GM19035 (cell line): Measurements from ENCODE around the gene CDH1.
A peak's percentile ranks its signal among the peaks of the same experiment; 100 is the strongest.
"Not testable (repeated sequence)": the region's sequence is repeated elsewhere in the genome, so short reads cannot be mapped to it uniquely, and the experiment has no call there.

Experiments used
- ATAC-seq: cut with Tn5 transposase; IDR thresholded peaks from one replicate; pipeline ENCODE4 v1.9.1; 2021; ENCODE audit not compliant: unreplicated experiment

CDH1 gene

DNA sequence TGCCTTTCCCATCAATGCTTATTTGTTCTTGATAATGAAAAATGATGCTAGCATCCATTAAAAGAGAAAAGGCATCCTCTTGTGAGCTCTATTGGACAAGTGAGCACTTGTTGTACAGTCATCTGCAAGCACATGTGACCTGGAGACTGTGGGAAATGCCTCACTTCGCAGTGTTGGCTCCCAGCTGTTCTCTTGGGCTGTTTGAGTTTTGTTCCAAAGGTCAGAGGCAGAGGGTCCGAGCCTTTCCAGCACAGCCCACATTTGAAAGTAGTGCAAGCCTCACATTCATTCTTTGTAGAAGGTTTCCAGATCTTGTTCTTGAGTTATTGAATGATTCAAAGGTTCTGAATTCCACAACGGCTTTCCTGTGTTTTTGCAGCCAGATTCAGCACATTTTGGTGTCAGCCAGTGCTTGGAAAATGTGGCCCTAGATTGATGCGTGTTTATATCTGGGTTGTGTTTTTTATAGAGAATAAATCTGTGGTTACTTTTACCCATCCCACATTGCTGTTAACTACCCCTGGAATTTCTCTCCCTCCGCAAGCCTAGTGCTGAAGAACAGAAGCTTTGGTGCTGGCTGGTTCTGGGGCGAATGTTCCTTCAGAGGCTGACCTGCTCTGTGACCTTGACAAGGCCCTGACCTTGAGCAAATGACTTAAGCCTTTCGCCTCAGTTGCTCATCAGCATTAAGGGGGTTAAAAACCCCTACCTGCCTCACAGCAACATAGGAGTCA is 49.8 kb downstream of the CDH1 start:
- ATAC-seq = no peak

DNA sequence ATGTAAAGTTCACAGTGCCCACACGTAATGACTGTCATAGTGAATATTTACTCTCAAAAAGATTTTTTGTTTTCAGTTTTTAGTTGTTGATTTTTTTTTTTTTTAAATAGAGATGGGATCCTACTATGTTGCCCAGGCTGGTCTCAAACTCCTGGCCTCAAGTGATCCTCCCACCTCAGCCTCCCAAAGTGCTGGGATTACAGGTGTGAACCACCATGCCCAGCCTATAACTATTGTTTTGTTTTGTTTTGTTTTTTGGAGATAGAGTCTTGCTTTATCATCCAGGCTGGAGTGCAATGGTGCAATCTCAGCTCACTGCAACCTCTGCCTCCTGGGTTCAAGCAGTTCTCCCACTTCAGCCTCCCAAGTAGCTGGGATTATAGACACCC is 50.3 kb downstream of the CDH1 start:
- ATAC-seq = not testable (repeated sequence)

DNA sequence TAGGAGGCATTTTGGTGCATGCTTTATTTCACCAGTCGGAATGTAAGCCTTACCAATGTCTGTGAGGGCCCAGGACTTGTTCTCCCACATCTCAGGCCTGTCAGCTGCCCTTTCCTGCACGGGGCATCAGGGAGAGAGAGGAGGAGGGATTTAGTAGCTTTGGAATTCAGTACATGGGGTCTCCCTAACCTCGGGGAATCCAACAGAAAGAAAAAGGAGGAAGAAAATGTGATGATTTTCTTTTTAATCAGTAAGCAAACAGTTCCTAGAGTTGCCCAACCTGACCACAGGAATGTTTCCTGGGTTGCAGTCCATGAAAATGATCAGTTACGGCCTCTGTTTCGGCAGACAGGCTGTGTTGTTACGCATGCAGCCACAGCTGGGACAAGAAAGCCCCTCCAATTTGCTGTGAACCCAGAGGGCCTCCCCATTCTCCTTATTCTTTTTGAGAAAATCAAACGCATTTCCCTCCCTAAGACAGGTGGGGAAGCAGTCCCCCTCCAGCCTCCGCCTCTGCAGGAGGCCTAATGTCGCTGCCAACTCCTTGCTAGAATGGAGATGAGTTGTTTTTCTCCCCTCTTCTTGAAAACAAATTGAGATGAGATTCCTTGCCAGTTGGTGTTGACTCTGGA is 53.2 kb downstream of the CDH1 start:
- ATAC-seq = no peak

DNA sequence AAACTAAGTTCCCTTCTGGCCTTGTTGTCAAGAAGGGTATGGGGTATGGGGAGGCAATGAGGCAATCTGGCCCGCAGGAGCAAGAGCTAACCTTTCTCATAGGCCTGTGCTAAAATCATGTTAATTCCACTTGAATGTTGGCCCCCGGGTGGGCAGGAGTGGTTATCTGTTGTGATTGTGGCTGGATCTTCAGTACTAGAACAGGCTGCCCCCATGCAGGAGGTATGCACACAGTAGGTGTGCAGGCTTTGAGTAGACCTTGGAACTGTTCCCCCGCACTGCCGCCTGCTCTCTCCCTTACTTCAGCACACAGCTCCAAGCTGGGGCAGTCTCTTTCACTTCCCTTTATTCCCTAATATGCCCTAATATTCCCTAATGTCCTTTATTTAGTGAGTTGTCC is 53.9 kb downstream of the CDH1 start:
- no peak for ATAC-seq

DNA sequence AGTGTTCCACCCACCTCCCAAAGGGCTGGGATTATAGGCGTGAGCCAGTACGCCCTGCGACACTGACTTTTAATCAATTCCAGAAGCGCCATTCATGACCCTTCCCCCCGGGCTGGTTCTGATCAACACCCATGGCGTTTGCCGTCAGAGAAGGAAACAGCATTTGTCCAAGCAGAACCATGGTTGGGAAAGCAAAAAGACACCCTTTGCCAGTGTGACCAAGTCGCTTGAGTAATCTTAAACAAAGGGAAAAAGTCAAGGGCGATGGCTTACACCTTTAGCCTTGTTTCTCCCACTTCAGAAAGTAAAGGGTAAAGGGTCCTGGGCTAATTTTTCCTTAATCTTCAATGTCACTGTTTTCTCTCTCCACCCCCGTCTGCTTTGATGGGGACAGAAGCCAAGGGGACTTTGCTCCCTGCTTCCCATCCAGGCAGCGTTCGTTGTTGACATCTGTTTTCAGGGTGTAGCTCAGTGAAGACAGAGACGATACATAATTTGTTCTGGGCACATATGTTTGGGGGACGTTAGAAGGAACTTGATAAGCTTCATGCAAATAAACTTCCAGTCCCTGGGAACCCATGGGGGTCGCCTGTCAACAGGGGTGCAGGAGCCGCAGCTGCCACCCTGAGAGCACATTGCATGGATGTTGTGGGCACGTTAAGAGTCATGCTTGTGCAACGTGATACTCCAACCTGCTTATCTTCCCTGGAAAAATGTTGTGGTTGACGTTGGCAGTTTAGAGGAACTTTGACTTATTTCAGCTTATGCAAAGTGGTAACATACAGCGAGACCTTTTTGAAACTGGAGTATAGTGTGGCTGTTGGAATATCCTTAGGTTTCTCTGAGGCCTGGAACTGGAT is 55.6 kb downstream of the CDH1 start:
- no peak for ATAC-seq

DNA sequence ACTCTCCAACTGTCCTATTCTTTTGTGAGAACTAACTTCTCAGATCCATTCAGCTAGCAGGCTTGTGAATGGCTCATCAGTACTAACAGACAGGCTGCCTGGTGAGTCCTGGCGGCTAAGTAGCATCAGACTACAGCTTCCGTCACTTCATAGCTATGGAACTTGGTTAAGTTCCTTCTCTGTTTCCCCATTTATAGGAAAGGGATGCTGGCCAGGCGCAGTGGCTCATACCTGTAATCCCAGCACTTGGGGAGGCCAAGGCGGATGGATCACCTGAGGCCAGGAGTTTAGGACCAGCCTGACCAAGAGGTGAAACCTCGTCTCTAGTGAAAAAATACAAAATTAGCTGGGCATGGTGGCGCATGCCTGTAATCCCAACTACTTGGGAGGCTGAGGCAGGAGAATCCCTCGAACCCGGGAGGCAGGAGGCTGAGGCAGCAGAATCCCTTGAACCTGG is 56.3 kb downstream of the CDH1 start:
- ATAC-seq = no peak

DNA sequence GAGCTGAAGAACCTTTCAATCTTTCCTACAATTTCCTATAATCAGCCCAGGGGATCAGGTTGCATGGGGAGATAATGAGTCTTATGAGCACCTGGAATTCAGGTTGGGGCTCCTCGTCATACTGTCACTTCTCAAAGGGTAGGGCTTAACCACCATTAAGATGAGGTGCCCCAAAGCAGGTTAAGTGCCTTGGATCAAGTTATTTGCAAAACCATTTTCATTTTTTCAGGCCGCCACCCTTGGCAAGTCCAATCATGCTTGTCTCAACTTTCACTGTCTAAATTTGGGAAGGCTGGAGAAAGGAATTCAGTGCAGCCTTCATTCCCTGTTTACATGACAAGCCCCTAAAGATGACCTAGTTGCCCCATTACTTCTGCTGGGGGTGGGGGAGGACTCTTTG is 61.3 kb downstream of the CDH1 start:
- no peak for ATAC-seq

DNA sequence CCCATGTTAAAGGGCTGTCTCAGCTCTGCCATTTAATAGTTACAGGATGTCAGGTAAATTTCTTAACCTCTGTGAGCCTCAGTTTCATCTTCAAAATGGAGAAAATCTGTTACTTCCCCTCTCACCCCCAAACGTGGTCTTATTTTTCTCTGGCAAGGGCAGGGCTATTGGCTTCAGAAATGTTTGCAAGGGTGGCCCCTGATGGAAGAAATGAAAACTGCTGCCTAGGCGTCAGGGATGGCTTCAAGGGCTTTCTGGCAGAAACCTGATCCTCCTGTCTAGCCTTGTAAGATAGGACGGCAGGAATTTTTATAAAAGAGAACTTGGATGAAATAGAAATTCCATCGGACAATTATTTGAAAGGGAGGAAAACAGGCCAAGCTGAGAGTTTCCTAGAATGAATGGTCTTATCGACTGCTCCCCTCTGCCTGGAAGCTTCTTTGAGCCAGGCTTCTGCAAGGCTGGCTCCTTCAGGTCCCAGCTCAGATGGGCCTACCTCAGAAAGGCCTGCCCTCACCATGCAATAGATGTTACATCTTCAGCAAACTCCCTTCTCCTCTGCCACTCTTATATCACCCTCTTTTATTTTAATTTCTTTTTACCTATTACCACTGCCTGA is 63.3 kb downstream of the CDH1 start:
- ATAC-seq = peak; percentile 85

DNA sequence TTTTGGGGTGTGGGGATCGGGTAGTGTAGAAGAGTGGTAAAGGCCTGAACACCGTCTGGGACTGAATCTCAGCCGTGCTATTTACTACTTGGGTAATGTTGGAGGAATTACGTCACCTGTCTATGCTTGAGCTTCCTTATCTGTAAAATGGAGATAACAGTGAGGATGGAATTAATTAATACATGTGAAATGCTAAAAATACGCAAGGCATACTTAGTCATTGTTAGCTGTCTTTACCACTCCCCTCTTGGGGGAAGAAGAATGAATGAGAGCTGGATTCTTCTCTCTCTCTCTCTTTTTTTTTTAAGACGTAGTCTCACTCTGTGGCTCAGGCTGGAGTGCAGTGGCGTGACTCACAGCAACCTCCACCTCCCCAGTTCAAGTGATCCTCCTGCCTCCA is 65.1 kb downstream of the CDH1 start:
- ATAC-seq = no peak

DNA sequence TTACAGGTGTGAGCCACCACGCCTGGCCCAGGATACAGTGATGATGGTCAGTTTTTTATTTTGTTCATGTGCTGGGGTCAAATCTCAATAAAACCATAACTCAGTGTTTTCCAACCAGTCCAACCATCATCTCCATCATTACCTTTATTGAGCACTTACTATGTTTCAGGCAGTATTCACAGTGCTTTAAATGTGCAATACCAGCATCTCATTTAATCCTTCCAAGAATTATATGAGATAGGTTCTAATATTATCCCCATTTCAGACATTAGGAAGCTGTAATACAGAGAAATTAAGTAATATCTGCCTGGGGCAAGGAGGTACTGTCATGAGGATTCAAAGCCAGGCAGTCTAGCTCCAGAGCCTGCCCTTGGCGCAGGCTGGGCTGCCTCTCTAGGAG is 69.3 kb downstream of the CDH1 start:
- ATAC-seq = no peak

DNA sequence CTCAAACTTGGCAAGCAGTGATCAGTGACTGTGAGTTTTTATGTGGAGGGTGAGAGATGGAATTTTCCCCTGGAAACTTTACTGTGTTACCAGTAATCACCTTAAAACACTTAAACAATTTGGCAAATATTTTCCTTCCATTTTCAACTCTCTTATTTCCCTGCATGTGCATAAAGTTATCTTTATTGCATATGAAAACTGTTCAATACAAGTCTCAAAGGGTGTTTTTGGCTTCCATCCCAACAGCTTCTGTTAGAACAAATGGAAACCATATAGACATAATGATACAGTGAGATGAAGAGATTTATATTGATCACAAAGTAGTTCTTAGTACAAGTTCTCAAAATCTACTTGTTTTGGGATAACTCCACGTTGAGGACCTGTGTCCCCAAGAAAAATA is 69.9 kb downstream of the CDH1 start:
- no peak for ATAC-seq

DNA sequence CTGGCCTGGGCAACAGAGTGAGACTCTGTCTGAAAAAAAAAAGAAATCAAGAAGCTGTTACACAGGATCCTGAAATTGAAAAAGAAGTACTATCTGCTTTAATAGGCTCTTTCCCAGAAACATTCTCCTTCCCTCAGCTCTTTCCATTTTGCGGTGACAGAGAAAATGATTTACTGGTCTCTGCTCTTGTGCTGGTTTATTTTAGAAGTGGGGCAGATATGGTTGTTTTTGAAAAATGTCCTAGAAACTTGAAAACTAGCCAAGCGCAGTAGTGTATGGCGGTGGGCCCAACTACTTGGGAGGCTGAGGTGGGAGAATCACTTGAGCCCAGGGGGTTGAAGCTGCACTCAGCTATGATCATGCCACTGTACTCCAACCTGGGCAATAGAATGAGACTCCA is 77.4 kb downstream of the CDH1 start:
- ATAC-seq = no peak

DNA sequence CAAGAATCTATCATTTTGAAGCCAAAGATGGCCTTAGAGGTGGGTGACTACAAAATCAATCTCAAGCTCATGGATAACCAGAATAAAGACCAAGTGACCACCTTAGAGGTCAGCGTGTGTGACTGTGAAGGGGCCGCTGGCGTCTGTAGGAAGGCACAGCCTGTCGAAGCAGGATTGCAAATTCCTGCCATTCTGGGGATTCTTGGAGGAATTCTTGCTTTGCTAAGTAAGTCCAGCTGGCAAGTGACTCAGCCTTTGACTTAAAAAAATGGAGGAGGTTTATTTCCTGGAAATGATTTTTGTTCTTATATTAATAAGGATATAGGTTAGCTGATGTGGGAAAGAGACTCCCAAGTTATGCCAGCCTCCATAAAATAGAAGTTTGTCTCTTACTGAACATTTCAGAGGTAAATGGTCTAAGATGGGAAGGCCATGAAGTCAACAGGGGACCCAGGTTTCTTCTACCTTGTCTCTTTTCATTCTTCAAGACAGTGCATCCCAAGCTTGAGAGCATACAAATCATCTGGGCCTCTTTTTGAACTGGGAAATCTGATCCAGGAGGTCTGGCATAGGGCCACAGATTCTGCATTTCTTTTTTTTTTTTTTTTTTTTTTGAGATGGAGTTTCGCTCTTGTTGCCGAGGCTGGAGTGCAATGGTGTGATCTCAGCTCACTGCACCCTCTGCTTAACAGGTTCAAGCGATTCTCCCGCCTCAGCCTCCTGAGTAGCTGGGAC is 86.5 kb downstream of the CDH1 start:
- no peak for ATAC-seq

DNA sequence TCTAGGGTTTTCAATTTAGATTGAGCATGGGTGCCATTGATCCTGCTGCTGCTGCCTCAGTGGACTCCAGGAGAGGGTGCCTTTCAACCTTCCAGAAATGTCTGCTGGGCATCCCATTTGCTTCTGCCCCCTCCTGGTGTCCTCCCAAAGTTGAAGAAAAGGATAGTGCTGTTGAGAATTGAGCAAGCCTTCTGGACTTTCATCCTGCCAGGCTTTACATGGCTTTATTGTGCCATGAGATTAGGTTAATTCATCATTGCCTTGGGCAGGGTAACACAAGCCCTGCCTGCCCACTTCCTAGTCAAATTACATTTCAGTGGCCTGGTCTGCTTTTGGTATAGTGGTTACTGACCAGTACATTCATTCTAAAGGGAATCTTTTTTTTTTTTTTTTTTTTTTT is 88.3 kb downstream of the CDH1 start:
- ATAC-seq = no peak

DNA sequence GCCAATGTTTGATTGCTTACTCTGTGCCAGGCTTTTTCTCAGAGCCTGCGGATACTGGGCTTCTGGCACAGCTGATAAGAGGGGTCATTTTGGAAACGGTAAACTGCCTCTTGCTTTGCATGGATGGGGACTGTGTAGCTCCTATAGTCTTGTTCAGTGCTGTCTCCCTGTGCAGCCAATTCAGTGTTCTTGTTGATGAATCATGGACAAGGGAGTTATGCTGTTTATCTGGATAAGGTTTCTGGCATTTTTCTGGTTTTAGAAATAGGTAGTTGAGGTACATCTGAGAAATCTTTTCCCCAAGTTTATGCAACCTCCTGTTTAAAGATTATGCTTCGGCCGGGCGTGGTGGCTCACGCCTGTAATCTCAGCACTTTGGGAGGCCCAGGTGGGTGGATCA is 89.6 kb downstream of the CDH1 start:
- no peak for ATAC-seq

DNA sequence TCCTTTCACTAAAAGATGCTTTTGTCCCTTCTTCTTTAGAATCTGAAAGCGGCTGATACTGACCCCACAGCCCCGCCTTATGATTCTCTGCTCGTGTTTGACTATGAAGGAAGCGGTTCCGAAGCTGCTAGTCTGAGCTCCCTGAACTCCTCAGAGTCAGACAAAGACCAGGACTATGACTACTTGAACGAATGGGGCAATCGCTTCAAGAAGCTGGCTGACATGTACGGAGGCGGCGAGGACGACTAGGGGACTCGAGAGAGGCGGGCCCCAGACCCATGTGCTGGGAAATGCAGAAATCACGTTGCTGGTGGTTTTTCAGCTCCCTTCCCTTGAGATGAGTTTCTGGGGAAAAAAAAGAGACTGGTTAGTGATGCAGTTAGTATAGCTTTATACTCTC is 96.2 kb downstream of the CDH1 start:
- no peak for ATAC-seq

DNA sequence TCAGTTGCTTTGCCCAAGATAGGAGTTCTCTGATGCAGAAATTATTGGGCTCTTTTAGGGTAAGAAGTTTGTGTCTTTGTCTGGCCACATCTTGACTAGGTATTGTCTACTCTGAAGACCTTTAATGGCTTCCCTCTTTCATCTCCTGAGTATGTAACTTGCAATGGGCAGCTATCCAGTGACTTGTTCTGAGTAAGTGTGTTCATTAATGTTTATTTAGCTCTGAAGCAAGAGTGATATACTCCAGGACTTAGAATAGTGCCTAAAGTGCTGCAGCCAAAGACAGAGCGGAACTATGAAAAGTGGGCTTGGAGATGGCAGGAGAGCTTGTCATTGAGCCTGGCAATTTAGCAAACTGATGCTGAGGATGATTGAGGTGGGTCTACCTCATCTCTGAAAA is 97.5 kb downstream of the CDH1 start:
- ATAC-seq = no peak

DNA sequence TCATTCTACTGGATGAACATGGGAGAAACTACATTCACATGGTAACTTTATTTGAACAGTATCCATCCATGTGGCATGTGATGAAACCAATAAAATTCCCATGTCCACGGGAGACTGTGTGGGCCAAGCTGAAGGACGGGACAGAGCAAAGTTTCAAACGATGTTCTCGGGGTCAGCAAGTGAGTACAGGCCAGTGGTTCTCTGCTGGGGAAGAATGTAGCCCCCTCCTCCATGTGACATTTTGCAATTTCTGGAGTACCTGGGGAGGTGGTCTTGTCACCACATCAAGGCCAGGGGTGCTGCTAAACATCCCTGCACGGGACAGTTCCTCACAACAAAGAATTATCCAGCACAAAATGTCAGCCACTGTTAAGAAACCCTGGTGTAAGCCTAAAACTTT is 98.9 kb downstream of the CDH1 start:
- no peak for ATAC-seq

DNA sequence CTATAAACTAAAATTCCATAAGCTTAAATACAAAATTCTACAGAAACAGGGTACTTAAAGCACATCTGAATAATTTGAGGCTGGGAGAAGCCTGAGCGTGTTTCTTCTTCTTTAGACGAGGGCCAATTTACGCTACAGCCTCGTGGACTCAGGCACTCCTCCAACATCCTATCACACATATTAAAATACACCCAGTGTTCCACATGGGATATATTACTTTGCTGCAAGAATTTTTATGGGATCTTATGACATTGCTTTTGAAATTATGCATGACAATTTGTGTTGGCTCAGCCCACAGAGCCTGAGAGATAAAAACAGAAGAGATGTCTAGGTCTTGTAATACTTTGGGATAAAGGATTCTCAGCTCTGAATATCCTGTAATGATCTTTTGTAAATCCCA is 102.7 kb downstream of the CDH1 start:
- no peak for ATAC-seq

DNA sequence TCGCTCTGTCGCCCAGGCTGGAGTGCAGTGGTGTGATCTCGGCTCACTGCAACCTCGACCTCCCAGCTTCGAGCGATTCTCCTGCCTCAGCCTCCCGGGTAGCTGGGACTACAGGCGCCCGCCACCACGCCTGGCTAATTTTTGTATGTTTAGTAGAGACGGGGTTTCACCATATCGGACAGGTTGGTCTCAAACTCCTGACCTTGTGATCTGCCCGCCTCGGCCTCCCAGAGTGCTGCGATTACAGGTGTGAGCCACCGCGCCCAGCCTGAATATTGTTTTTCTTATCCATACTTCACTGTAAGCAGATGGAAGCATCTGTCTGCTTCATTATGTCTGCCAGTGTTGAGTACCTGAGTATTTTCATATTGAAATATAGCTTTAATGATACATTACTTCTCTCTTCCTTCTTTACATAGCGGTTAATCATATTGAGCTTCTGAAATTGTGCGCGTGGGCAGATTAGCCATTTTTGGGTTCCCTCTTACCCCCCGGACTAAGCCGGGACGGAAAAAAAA is 105.9 kb downstream of the CDH1 start:
- not testable (repeated sequence) for ATAC-seq
